ENCODE results near the gene ATP8A2.
"Not testable (repeated sequence)": the region's sequence is repeated elsewhere in the genome, so short reads cannot be mapped to it uniquely, and the experiment has no call there.

Gene ATP8A2

DNA sequence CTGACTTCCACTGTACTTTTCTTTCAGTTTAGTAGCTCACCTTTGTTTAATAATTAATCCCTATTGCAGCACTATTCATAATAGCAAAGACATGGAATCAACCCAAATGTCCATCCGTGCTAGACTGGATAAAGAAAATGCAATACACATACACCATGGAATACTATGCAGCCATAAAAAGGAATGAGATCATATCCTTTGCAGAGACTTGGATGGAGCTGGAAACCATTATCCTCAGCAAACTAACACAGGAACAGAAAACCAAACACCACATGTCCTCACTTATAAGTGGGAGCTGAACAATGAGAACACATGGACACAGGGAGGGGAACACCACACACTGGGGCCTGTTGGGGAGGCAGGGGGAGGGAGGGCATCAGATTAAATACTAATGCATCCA is 402.3 kb downstream of the ATP8A2 start:
- not testable (repeated sequence) for DNase-seq

GRCh38 chr13:25775275-25775674 is 403.5 kb downstream of the ATP8A2 start:
- no peak for DNase-seq

GRCh38 chr13:25775986-25776385 is 404.2 kb downstream of the ATP8A2 start:
- DNase-seq: no peak

- no peak for DNase-seq
These were observed 404.9 kb downstream of the ATP8A2 start for GRCh38 chr13:25776722-25777121.

DNA sequence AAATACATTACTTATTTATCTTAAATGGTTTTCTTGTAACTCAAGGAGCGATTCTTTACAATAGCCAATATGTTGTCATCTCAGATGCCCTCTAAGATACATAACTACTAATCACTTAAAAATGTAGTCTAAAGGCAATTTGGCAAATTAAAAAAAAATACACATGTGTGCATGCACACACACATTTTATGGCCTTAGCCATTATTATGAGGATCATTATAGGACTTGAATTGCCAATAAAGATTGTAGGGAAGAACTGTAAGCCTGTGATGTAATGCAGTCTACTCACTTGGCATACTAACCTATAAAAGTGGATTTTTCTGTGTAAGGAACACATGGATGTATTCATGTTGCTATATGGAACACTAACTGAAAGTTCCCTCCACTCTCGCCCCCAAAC is 405.7 kb downstream of the ATP8A2 start:
- no peak for DNase-seq

GRCh38 chr13:25778365-25778764 is 406.6 kb downstream of the ATP8A2 start:
- DNase-seq: no peak

DNA sequence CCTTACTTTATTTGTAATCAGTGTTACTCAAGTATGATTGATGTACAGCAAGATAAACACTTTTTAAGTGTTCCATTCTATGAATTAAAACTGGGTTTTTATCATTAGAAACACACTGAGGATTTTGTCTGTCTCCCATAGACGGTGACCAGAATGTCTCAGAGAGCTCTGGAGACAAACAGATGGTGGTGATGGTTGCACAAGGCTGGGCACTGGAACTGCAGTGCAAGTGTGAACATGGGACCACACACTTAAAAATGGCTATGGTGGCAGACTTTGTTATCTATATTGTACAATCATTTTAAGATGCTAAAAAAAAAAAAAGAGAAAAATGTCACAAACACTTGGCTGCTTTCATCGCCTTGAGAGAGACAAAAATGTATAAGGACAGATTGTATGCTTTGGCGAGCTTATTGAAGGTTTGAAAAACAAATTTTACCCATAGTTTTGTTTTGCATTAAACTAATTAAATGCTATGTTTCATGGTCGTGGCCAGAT is 407.1 kb downstream of the ATP8A2 start:
- no peak for DNase-seq

- no peak for DNase-seq
These were observed 411.3 kb downstream of the ATP8A2 start for GRCh38 chr13:25783076-25783475.

DNA sequence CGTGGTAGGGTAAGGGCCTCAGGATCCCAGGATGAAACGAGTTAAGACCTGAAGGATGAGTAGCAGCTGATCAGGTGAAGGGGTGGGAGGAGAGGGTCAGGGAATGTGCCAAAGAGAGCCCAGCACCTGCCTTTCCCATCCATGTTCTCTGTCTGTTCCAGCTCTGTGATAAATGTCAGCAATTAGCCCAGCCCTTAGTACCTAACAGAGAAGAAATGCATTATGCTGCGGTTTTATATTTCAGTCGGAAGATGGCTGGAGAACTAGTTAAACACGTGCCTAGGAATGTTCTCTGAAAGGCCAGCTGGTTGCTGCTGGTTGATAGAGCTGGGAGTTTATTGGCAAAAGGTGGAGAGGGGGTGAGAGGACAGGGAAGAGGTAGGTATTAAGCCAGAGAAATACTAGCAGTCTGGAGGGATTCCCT is 411.8 kb downstream of the ATP8A2 start:
- peak; percentile 54 for DNase-seq

- no peak for DNase-seq
These were observed 412.3 kb downstream of the ATP8A2 start for GRCh38 chr13:25784119-25784518.

GRCh38 chr13:25790137-25790536 is 418.4 kb downstream of the ATP8A2 start:
- DNase-seq: not testable (repeated sequence)

DNA sequence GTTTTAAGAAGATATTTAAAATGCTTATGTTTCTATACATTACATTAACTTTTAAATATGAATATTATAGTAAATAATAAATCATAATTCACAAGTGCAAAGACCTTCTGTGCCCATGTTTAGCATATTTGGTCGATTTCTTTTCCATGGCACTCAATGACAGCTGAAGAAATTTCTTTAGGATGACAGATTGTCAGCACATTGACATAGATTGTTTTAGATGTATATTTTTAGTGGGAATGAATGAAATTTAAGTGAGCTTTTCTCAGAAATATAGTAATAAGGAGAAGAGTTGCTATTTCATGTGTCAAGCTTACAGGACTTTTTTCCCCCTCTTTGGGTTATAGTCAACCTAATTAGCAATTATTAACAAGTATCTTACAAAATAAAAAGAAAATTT is 423.5 kb downstream of the ATP8A2 start:
- DNase-seq: no peak

DNA sequence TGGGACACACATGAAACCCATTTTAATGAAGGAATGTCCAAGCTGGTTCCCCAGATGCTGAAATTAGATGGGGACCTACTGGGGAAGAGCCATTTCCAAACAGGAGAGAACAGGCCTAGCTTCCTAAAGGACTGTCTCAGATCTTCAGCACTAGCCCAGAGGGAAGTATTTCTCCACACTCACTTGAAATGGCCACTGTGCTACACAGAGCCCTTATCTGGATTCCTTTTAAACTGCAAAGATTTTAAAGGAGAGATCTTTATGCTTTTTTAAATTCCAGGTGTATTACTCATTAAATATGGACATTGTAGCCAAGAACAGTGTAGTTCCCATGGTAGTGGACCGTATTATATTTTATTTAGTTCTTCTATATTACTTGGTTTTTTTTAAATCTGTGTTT is 424.7 kb downstream of the ATP8A2 start:
- DNase-seq: no peak

DNA sequence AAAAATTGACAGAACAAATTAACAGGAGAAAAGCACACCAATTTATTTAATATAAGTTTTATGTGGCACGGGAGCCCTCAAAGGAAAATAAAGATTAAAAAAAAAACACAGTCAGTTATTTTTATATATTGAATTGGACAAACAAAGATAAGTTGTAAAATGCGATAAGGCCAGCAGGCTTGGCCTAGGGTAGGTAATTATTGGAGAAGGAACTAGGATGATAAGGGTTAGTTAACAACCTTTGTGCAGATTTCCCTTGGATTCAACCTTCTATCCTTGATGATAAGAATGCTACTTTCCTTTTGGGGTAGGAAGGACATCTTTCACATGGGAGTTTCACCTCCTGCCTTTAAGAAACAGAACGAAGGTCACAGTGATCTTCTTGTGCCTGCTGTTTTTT is 427.2 kb downstream of the ATP8A2 start:
- no peak for DNase-seq

DNA sequence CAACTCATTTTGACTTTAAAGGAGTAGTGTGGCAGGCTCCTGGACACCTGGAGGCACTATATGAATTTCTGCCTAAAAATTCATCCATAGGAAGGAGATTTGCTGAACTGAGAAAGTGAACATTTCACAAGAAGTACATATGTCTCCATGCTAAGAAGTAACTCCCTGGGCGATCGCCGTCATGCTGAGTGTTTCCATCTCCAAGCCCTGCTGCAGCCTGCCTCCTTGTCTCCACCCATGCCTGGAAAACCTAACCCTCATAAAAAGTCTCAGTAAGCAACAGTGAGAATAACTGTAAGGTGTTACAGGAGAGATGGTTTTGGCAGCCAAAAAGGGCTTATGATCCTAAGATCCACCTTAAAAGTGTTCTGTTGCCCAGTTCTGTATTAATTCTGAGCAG is 428.7 kb downstream of the ATP8A2 start:
- DNase-seq: no peak

DNA sequence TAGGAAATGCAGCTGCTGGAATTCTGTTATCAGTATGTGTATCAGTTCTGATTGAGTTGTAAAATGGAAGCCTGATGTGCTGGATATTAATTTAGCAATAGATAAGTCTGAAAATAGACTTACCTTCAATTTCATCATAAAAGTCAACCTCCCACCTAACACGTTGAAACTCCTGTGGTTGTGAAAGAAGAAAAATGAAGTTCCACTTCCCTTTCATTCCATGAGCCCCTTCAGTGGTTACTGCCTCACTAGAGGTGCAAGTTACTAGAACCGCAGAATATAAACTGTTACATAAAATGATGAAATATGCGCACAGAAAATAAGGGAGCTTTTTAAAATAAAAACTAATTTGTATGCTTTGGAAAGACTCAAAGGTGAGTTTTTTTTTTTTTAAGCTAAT is 430.8 kb downstream of the ATP8A2 start:
- no peak for DNase-seq

DNA sequence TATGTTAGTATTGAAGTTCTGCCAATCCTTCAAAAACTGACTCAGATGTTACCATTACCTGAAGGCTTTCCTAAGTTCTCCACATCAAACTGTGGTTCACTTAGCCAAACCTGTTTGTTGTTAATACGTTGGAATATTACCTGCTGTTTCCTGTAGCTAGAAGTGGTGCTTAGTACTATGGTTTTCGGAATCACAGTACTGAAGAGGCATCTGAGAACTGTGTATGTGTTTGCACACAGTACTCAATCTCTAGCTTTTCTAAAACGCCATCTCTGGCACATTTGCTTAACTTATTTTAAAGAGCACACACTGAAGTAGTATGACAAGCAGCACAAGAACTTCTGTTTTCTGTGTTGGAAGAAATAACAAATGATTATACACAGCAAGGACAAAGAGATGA is 431.9 kb downstream of the ATP8A2 start:
- DNase-seq: no peak

DNA sequence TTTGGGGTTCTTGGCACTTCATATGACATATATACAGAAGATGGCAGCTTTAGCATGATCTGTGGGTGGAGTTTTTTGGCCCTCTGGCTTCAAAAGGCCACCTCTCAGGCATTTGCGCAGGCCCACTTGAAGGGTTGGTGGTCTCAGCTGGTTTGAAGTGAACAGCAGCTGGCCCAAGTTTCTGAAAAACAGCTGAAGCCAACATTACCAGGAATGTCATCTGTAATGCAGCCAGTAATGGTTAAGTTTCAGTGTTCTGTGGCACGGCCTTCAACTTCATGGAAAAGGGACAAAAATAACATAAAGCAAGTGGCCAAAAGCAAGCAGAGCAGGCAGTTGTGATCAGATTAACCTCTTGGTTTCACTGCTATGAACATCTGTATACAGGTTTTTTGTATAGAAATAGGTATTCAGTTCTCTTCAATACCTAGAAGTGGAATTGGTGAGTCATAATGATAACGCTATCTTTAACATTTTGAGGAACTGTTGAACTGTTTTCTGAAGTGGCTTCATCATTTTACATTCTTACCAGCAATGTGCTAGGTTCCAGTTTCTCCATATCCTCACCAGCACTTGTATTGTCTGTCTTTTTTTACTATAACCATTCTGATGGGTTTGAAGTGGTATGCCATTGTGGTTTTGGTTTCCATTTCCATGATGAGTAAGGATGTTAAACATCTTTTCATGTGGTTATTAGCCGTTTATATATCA is 434.6 kb downstream of the ATP8A2 start:
- no peak for DNase-seq

DNA sequence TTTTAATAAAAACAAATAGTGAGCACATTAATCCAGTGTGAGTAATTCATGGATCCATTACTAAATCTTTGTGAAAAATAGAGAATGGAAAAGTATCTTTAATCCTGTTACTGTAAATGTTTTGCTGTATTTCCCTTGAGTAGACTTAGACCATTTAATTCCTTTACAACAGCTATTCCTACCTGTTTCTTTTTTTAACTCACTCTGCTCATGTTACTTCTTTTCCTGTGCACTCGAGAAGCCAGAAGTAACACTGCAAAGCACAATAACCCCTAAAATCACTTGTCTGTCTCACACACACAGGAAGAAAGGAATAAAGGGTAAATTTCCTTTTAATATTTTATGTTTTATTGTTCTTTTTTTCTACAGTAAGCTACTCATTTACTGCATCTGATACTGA is 435.8 kb downstream of the ATP8A2 start:
- no peak for DNase-seq

GRCh38 chr13:25811506-25811905 is 439.7 kb downstream of the ATP8A2 start:
- DNase-seq: no peak

DNA sequence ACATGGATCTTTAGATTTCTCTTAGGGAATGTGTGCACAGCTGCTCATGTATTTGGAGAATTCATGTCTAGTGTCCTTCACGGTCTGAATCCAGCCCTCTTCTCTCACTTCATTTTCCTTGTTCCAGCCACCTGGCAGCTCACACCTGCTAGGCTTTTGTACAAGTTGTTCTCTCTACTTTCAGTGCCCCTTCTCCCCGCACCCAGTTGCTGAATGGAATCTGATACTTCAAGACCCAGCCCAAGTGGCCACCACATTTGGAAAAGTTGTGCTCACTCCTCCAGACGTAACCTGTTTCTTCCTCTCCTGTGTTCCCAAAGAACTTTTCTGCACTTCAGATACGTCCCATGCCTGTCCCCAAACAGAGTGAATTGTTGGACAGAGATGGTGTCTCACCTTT is 444.5 kb downstream of the ATP8A2 start:
- no peak for DNase-seq

GRCh38 chr13:25819856-25820530 is 448.2 kb downstream of the ATP8A2 start:
- DNase-seq: no peak

DNA sequence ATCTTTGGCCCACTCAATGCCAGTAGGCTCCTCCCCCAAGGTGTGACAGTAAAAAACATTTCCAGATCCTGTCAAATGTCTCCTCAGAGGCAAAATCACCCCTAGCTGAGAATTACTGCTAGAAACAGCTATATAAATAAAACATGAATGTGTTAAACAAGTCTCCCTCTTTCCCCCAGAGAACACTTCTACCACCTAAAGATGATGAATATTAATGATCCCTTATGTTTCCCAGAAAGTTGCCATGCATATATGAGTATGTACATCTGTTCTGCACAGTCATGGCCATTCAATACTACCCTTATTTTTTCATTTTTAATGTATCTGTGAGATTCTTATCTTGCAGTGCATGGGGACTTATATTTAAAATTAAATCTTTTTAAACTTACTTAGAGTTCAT is 450.0 kb downstream of the ATP8A2 start:
- DNase-seq: no peak

- DNase-seq: not testable (repeated sequence)
These were observed 455.4 kb downstream of the ATP8A2 start for GRCh38 chr13:25827221-25827620.
